Liver (tissue), 3 donors: ENCODE measurements around the gene PRPH.
"Not testable (repeated sequence)": the region's sequence is repeated elsewhere in the genome, so short reads cannot be mapped to it uniquely, and the experiment has no call there.

ENCODE experiments used
- ATF3 ChIP-seq: IDR thresholded peaks from 2 replicates; pipeline ENCODE4 v1.6.1; 2016; ENCODE audit warnings: antibody characterized with exemption
- CTCF ChIP-seq: fragments of 150-350 bp; IDR thresholded peaks from 2 replicates; pipeline ENCODE4 v1.5.1; 2017; ENCODE audit warnings: improper control_type of control experiment, low read depth, low read length; ENCODE audit not compliant: missing input control
- EGR1 ChIP-seq, 2 donors: IDR thresholded peaks; 2 replicates each; pipeline ENCODE4 v1.6.1; 2016 to 2018; ENCODE audit warnings: antibody characterized with exemption in 2 of 2, low read depth in 2 of 2
- GABPA ChIP-seq, 2 donors: IDR thresholded peaks in 1 of 2; conservative IDR thresholded peaks in 1 of 2; 2 replicates each; pipeline ENCODE4 v1.6.1; 2016; ENCODE audit warnings: antibody characterized with exemption in 2 of 2, mild to moderate bottlenecking in 1 of 2, moderate library complexity in 1 of 2
- HNF4A ChIP-seq, 2 donors: conservative IDR thresholded peaks; 2 replicates each; pipeline ENCODE4 v1.6.1; 2016; ENCODE audit warnings: antibody characterized with exemption in 2 of 2, mild to moderate bottlenecking in 2 of 2
- HNF4G ChIP-seq: IDR thresholded peaks from 2 replicates; pipeline ENCODE4 v1.6.1; 2016; ENCODE audit warnings: antibody characterized with exemption
- JUND ChIP-seq, 2 donors: IDR thresholded peaks; 2 replicates each; pipeline ENCODE4 v1.6.1; 2016; ENCODE audit warnings: antibody characterized with exemption in 2 of 2
- MAX ChIP-seq: IDR thresholded peaks from 2 replicates; pipeline ENCODE4 v1.6.1; 2016; ENCODE audit warnings: antibody characterized with exemption
- RAD21 ChIP-seq, 2 donors: IDR thresholded peaks; 2 replicates each; pipeline ENCODE4 v1.6.1; 2016; ENCODE audit warnings: antibody characterized with exemption in 2 of 2, mild to moderate bottlenecking in 2 of 2
- SP1 ChIP-seq: IDR thresholded peaks from 2 replicates; pipeline ENCODE4 v1.6.1; 2018; ENCODE audit warnings: antibody characterized with exemption, mild to moderate bottlenecking
- TAF1 ChIP-seq: conservative IDR thresholded peaks from 2 replicates; pipeline ENCODE4 v1.6.1; 2016; ENCODE audit warnings: antibody characterized with exemption, mild to moderate bottlenecking
- YY1 ChIP-seq: IDR thresholded peaks from 2 replicates; pipeline ENCODE4 v1.6.1; 2016; ENCODE audit warnings: antibody characterized with exemption, mild to moderate bottlenecking
- donor health status: healthy.
- donor health status: healthy.

- not testable (repeated sequence) for TF ChIP-seq JUND (IDR thresholded peaks at IDR 0.05); CTCF; YY1; GABPA (IDR thresholded peaks at IDR 0.05 in 1 of 2, conservative IDR thresholded peaks at IDR 0.05 in 1 of 2); HNF4A (conservative IDR thresholded peaks at IDR 0.05); SP1; TAF1; MAX; HNF4G; RAD21 (IDR thresholded peaks at IDR 0.05); EGR1 (IDR thresholded peaks at IDR 0.05; ENCODE audit: low read depth in 2 of 2); ATF3
Observed at GRCh38 chr12:49320411-49321103, 25.6 kb downstream of the PRPH start.
